ENCODE measurements around the gene SLC20A1.

SLC20A1 gene

DNA sequence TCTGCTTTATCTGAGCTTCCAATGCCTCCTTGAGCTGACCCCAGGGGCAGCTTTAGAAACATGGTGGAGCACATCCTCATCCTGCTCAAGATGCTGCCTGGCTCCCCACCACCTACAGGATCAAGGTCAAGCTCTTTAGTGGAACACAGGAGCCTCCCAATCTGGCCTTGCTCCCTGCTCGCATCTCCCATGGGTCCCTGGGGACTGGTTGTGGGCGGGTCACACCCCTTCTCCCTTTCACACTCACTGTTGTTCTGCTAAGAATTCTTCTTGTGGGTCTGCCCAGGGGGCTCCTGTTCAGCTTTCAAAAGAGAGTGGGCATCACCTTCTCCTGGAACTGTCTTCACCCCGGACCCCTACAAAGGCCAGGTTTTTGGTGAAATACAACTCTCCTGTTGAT lies 66.7 kb downstream of the SLC20A1 start:
- DNase-seq: no peak

DNA sequence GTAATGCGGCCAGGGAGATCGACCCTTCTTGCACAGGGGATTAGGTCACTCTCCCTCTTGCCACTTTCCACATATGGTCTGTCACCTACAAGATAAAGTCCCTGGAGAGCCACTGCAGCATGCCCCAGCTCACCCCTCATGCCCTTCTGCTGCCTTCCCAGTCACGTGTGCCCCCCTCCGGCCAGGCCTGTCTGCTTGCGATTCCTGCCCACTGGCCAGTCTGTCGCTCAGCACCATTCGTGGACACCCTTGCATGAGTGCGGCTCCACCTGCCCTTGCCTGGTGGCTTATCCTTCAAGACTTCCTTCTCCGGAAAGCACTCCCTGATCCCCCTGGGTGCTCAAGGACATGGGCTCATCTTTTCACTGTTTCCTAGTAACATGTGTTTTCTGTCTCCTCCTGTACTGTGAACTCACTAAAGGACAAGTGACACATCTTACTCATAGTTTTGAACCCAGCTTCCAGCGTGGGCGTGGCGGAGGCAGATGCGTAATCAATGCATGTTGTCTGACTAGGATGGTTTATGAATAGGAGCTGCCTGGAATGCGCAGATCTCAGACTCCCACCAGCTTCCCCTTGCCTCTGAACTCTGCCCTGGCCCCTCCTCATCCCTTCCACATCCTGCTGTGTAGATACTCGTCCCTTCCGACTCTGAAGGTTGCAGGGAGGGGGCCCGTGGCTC lies 67.3 kb downstream of the SLC20A1 start:
- no peak for DNase-seq
